CD4-positive, alpha-beta memory T cell (primary cell): Measurements from ENCODE around the gene PTH1R. TPM values are rescaled to one million over a fixed set of nuclear protein-coding genes. Genes with fewer than 3 reads are reported as not detected.

Experiments
- CTCF ChIA-PET: fragments of 350-600 bp; sonication (Branson Sonifier 250); formaldehyde crosslinking; loops from one replicate; lab custom pipeline; 2021; ENCODE audit warnings: inconsistent platforms; ENCODE audit not compliant: partially characterized antibody; lab: Charles Lee
- POLR2A ChIA-PET: fragments of 350-600 bp; sonication (Branson Sonifier 250); formaldehyde crosslinking; loops from one replicate; lab custom pipeline; 2021; ENCODE audit not compliant: partially characterized antibody; lab: Charles Lee
- DNase-seq, 5 donors: peaks; one replicate each; pipeline versions ENCODE4 v3.0.0 to v3.0.0-alpha.2; 2020 to 2022; ENCODE audit warnings: mixed read lengths in 1 of 5
- H3K27ac ChIP-seq: one replicate; pipeline ENCODE4 v1.7.0; 2013; ENCODE audit warnings: low read depth, low read length
- H3K27me3 ChIP-seq: 2 replicates; pipeline ENCODE4 v1.7.0; 2013; ENCODE audit warnings: mild to moderate bottlenecking, low read length, moderate library complexity; ENCODE audit not compliant: insufficient read depth
- H3K36me3 ChIP-seq: 2 replicates; pipeline ENCODE4 v1.7.0; 2013; ENCODE audit warnings: mild to moderate bottlenecking, low read length, moderate library complexity; ENCODE audit not compliant: insufficient read depth
- H3K4me1 ChIP-seq: 2 replicates; pipeline ENCODE4 v1.7.0; 2013; ENCODE audit warnings: mild to moderate bottlenecking, low read length, moderate library complexity; ENCODE audit not compliant: insufficient read depth
- H3K4me3 ChIP-seq, 2 donors: one replicate each; pipeline ENCODE4 v1.7.0; 2013; ENCODE audit warnings: low read length in 2 of 2, mild to moderate bottlenecking in 1 of 2
- H3K9me3 ChIP-seq, 2 donors: one replicate each; pipeline ENCODE4 v1.7.0; 2013; ENCODE audit warnings: low read length in 2 of 2, control low read depth in 1 of 2; ENCODE audit not compliant: control insufficient read depth in 1 of 2
- H3K27ac Mint-ChIP-seq, 7 donors: one replicate each; pipeline ENCODE4 v1.8.0; 2020 to 2021; ENCODE audit warnings: mixed read lengths in 7 of 7, mild to moderate bottlenecking in 6 of 7, inconsistent platforms in 3 of 7, moderate library complexity in 3 of 7
- H3K27me3 Mint-ChIP-seq, 2 donors: one replicate each; pipeline ENCODE4 v1.8.0; 2020 to 2021; ENCODE audit warnings: mixed read lengths in 2 of 2
- H3K36me3 Mint-ChIP-seq, 2 donors: one replicate each; pipeline ENCODE4 v1.8.0; 2020 to 2021; ENCODE audit warnings: mixed read lengths in 2 of 2, inconsistent platforms in 1 of 2, mild to moderate bottlenecking in 1 of 2
- H3K4me1 Mint-ChIP-seq, 4 donors: one replicate each; pipeline ENCODE4 v1.8.0; 2020 to 2021; ENCODE audit warnings: mixed read lengths in 4 of 4, mild to moderate bottlenecking in 1 of 4
- H3K4me3 Mint-ChIP-seq, 8 donors: one replicate each; pipeline ENCODE4 v1.8.0; 2020 to 2021; ENCODE audit warnings: mixed read lengths in 8 of 8, mild to moderate bottlenecking in 7 of 8, moderate library complexity in 6 of 8, inconsistent platforms in 3 of 8
- H3K9me3 Mint-ChIP-seq, 8 donors: one replicate each; pipeline ENCODE4 v1.8.0; 2020 to 2021; ENCODE audit warnings: mixed read lengths in 8 of 8, mild to moderate bottlenecking in 5 of 8, inconsistent platforms in 3 of 8, moderate library complexity in 1 of 8
- intact Hi-C: fragments of 100-400 bp; cut with micrococcal nuclease; formaldehyde crosslinking; loops from one replicate; pipeline ENCODE4 v1.15.1; 2023
- polyA plus RNA-seq, 2 donors: library from polyadenylated mRNA; unstranded; fragments of 300-500 nt; fragmentation: Illumina TruSeq; gene quantifications; one replicate each; pipeline ENCODE4 v1.2.3, GENCODE V29; 2021
- total RNA-seq, 2 experiments: library from RNA; stranded (reverse); gene quantifications; one replicate each; pipeline ENCODE4 v1.2.3, GENCODE V29; 2021

PTH1R gene
- total and polyA plus RNA-seq, 4 experiments from 2014 or later = not detected

GRCh38 chr3:46894256-46894655, 16.7 kb downstream of the PTH1R start:
- peaks cover 5% of the 10 kb centered on the region for H3K4me1 ChIP-seq
- Mint-ChIP-seq H3K36me3 (no peaks in the 10 kb centered on the region), H3K9me3 (no peaks in the 10 kb centered on the region), H3K27ac (no peak overlapping the region), H3K27me3 (peaks cover 28 to 47% of the 10 kb centered on the region in 2 donors), H3K4me1 (peaks cover 6 to 25% (median 15%) of the 10 kb centered on the region in 4 donors), H3K4me3 (no peak overlapping the region)
- peaks cover 3% of the 10 kb centered on the region for H3K27me3 ChIP-seq
- no peak overlapping the region for H3K4me3 ChIP-seq
- H3K9me3 ChIP-seq = no peaks in the 10 kb centered on the region
- CTCF ChIA-PET = interaction anchor here (0.8 to 3.4 kb wide), 16 partner anchors 10 to 230 kb away, joined by 3 to 14 read pairs (median 4); no protein-coding TSS in a partner anchor
- H3K27ac ChIP-seq = no peak overlapping the region
- POLR2A ChIA-PET = no interaction called here
- no peaks in the 10 kb centered on the region for H3K36me3 ChIP-seq
- intact Hi-C loops = no loop called here
- DNase-seq = no peak

- no peaks in the 10 kb centered on the region for H3K9me3 Mint-ChIP-seq
- intact Hi-C loops = loop anchor here (1.0 to 5.0 kb wide), 2 partner anchors 29 to 48 kb away; no protein-coding TSS in a partner anchor
- CTCF ChIA-PET = interaction anchor here (0.7 to 3.4 kb wide), 25 partner anchors 11 to 429 kb away, joined by 3 to 16 read pairs (median 5); partner anchors contain the start of gene PTH1R
- Histone ChIP-seq H3K4me3 (no peak overlapping the region), H3K27me3 (peaks cover 3% of the 10 kb centered on the region), H3K9me3 (no peaks in the 10 kb centered on the region), H3K27ac (no peak overlapping the region), H3K36me3 (no peaks in the 10 kb centered on the region), H3K4me1 (peaks cover 5% of the 10 kb centered on the region)
- peaks cover 25 to 46% of the 10 kb centered on the region in 2 donors for H3K27me3 Mint-ChIP-seq
- H3K27ac Mint-ChIP-seq = peak overlapping the region in 4 of 7 donors; percentile 0 to 66 (median 46)
- no peaks in the 10 kb centered on the region for H3K36me3 Mint-ChIP-seq
- H3K4me3 Mint-ChIP-seq = peak overlapping the region in 1 of 8 donors; percentile 18
- POLR2A ChIA-PET = no interaction called here
- peak; percentile 71 to 78 (median 74) for DNase-seq
- peaks cover 6 to 26% (median 15%) of the 10 kb centered on the region in 4 donors for H3K4me1 Mint-ChIP-seq
Observed at GRCh38 chr3:46895204-46895660, 17.7 kb downstream of the PTH1R start.

- peak in 1 of 5 donors; percentile 25 for DNase-seq
- POLR2A ChIA-PET = no interaction called here
- peaks cover 25 to 45% of the 10 kb centered on the region in 2 donors for H3K27me3 Mint-ChIP-seq
- no peak overlapping the region for H3K27ac ChIP-seq
- H3K4me3 ChIP-seq = no peak overlapping the region
- peaks cover 6 to 26% (median 15%) of the 10 kb centered on the region in 4 donors for H3K4me1 Mint-ChIP-seq
- peaks cover 5% of the 10 kb centered on the region for H3K4me1 ChIP-seq
- H3K4me3 Mint-ChIP-seq = no peak overlapping the region
- peaks cover 3% of the 10 kb centered on the region for H3K27me3 ChIP-seq
- no peaks in the 10 kb centered on the region for H3K36me3 ChIP-seq
- no peaks in the 10 kb centered on the region for H3K9me3 Mint-ChIP-seq
- no peaks in the 10 kb centered on the region for H3K9me3 ChIP-seq
- intact Hi-C loops = loop anchor here (1.0 to 5.0 kb wide), 2 partner anchors 29 to 48 kb away; no protein-coding TSS in a partner anchor
- CTCF ChIA-PET = interaction anchor here (0.7 to 3.4 kb wide), 19 partner anchors 13 to 428 kb away, joined by 3 to 16 read pairs (median 5); partner anchors contain the start of gene PTH1R
- no peaks in the 10 kb centered on the region for H3K36me3 Mint-ChIP-seq
- peak overlapping the region in 1 of 7 donors; percentile 66 for H3K27ac Mint-ChIP-seq
Observed at GRCh38 chr3:46895761-46896160, 18.2 kb downstream of the PTH1R start.

GRCh38 chr3:46896386-46896785, 18.9 kb downstream of the PTH1R start:
- no peak overlapping the region for H3K4me3 Mint-ChIP-seq
- H3K27ac ChIP-seq = no peak overlapping the region
- ChIA-PET POLR2A (no interaction called here), CTCF (interaction anchor here (1.0 to 3.4 kb wide), 9 partner anchors 13 to 194 kb away, joined by 4 to 16 read pairs (median 6); partner anchors contain the start of gene PTH1R)
- no peak overlapping the region for H3K4me3 ChIP-seq
- peaks cover under 1% of the 10 kb centered on the region for H3K27me3 ChIP-seq
- H3K9me3 ChIP-seq = no peaks in the 10 kb centered on the region
- no peaks in the 10 kb centered on the region for H3K9me3 Mint-ChIP-seq
- intact Hi-C loops = loop anchor here (5.0 kb wide), 1 partner anchor 49 kb away; no protein-coding TSS in a partner anchor
- peaks cover 5% of the 10 kb centered on the region for H3K4me1 ChIP-seq
- no peak overlapping the region for H3K27ac Mint-ChIP-seq
- peak in 1 of 5 donors; percentile 9 for DNase-seq
- H3K36me3 Mint-ChIP-seq = no peaks in the 10 kb centered on the region
- no peaks in the 10 kb centered on the region for H3K36me3 ChIP-seq
- H3K4me1 Mint-ChIP-seq = peaks cover 6 to 25% (median 14%) of the 10 kb centered on the region in 4 donors
- peaks cover 22 to 40% of the 10 kb centered on the region in 2 donors for H3K27me3 Mint-ChIP-seq

GRCh38 chr3:46897031-46897430, 19.5 kb downstream of the PTH1R start:
- H3K9me3 Mint-ChIP-seq = no peaks in the 10 kb centered on the region
- H3K4me3 Mint-ChIP-seq = no peak overlapping the region
- Histone ChIP-seq H3K4me3 (no peak overlapping the region), H3K27ac (no peak overlapping the region), H3K4me1 (peaks cover 5% of the 10 kb centered on the region), H3K36me3 (no peaks in the 10 kb centered on the region), H3K9me3 (no peaks in the 10 kb centered on the region), H3K27me3 (no peaks in the 10 kb centered on the region)
- ChIA-PET POLR2A (no interaction called here), CTCF (interaction anchor here (1.8 to 2.0 kb wide), 2 partner anchors 24 to 194 kb away, joined by 5 read pairs; no protein-coding TSS in a partner anchor)
- H3K4me1 Mint-ChIP-seq = peaks cover 5 to 22% (median 9%) of the 10 kb centered on the region in 4 donors
- intact Hi-C loops = loop anchor here (5.0 kb wide), 1 partner anchor 50 kb away; no protein-coding TSS in a partner anchor
- no peaks in the 10 kb centered on the region for H3K36me3 Mint-ChIP-seq
- peaks cover 15 to 33% of the 10 kb centered on the region in 2 donors for H3K27me3 Mint-ChIP-seq
- peak in 1 of 5 donors; percentile 43 for DNase-seq
- no peak overlapping the region for H3K27ac Mint-ChIP-seq

- Mint-ChIP-seq H3K27me3 (peaks cover 14 to 26% of the 10 kb centered on the region in 2 donors), H3K27ac (no peak overlapping the region), H3K36me3 (no peaks in the 10 kb centered on the region), H3K4me3 (peak overlapping the region in 2 of 8 donors; percentile 15 to 20), H3K4me1 (peaks cover 5 to 22% (median 7%) of the 10 kb centered on the region in 4 donors), H3K9me3 (no peaks in the 10 kb centered on the region)
- Histone ChIP-seq H3K4me1 (no peaks in the 10 kb centered on the region), H3K4me3 (no peak overlapping the region), H3K36me3 (no peaks in the 10 kb centered on the region), H3K27ac (no peak overlapping the region), H3K9me3 (no peaks in the 10 kb centered on the region), H3K27me3 (no peaks in the 10 kb centered on the region)
- peak in 1 of 5 donors; percentile 25 for DNase-seq
- intact Hi-C loops = loop anchor here (5.0 kb wide), 1 partner anchor 51 kb away; no protein-coding TSS in a partner anchor
- CTCF ChIA-PET = interaction anchor here (1.8 kb wide), 1 partner anchor 195 kb away, joined by 5 read pairs; no protein-coding TSS in a partner anchor
- POLR2A ChIA-PET = interaction anchor here (1.0 kb wide), 1 partner anchor 16 kb away, joined by 3 read pairs; no protein-coding TSS in a partner anchor
Observed at GRCh38 chr3:46897829-46898320, 20.4 kb downstream of the PTH1R start.
